ENCODE measurements around the gene RAB44. TPM values are rescaled to one million over a fixed set of nuclear protein-coding genes. Genes with fewer than 3 reads are reported as not detected.

Gene RAB44
- total and polyA plus RNA-seq, 2 of the 13 experiments (the other 11 are each of a cell fraction or from before 2014, with no cell fraction given): not detected

- TF ChIP-seq ZBTB38 (CRISPR knock-in tag; IDR thresholded peaks at IDR 0.05) (no peak), REST (IDR thresholded peaks at IDR 0.05; ENCODE audit: borderline replicate concordance in 1 of 2, low read depth in 1 of 2, low read length in 2 of 2) (no peak), SATB2 (CRISPR knock-in tag; IDR thresholded peaks at IDR 0.05) (no peak), TBX2 (CRISPR knock-in tag; IDR thresholded peaks at IDR 0.05; ENCODE audit: borderline replicate concordance) (no peak), TBL1XR1 (IDR thresholded peaks at IDR 0.05; ENCODE audit: borderline replicate concordance, low read length, partially characterized antibody) (no peak), ZNF609 (CRISPR knock-in tag; IDR thresholded peaks at IDR 0.05; ENCODE audit: borderline replicate concordance) (no peak; the same call in none of the 2 replicates), RXRB (CRISPR knock-in tag; IDR thresholded peaks at IDR 0.05; ENCODE audit: borderline replicate concordance) (no peak), ZNF713 (CRISPR knock-in tag; IDR thresholded peaks at IDR 0.05) (no peak), TGIF2 (CRISPR knock-in tag; IDR thresholded peaks at IDR 0.05) (no peak), ZNF569 (CRISPR knock-in tag; IDR thresholded peaks at IDR 0.05; ENCODE audit: borderline replicate concordance) (no peak), GABPA (IDR thresholded peaks at IDR 0.05; ENCODE audit: low read depth, low read length) (no peak), GABPA (CRISPR knock-in tag; IDR thresholded peaks at IDR 0.05; ENCODE audit: low read depth) (no peak), ZNF557 (CRISPR knock-in tag; IDR thresholded peaks at IDR 0.05) (no peak), MZF1 (CRISPR knock-in tag; IDR thresholded peaks at IDR 0.05; ENCODE audit: borderline replicate concordance) (no peak), DDIT3 (CRISPR knock-in tag; IDR thresholded peaks at IDR 0.05) (no peak), HDAC2 (CRISPR knock-in tag; IDR thresholded peaks at IDR 0.05) (no peak), SMC3 (IDR thresholded peaks at IDR 0.05; ENCODE audit: low read length) (no peak), STAG1 (CRISPR knock-in tag; IDR thresholded peaks at IDR 0.05) (no peak)
Observed at GRCh38 chr6:36679043-36679833, 18.4 kb upstream of the RAB44 start (continued).
